ENCODE results near the gene CFAP54.
"Not testable (repeated sequence)": the region's sequence is repeated elsewhere in the genome, so short reads cannot be mapped to it uniquely, and the experiment has no call there.

CFAP54 gene

GRCh38 chr12:96623656-96624217, 134.4 kb downstream of the CFAP54 start:
- DNase-seq: no peak

DNA sequence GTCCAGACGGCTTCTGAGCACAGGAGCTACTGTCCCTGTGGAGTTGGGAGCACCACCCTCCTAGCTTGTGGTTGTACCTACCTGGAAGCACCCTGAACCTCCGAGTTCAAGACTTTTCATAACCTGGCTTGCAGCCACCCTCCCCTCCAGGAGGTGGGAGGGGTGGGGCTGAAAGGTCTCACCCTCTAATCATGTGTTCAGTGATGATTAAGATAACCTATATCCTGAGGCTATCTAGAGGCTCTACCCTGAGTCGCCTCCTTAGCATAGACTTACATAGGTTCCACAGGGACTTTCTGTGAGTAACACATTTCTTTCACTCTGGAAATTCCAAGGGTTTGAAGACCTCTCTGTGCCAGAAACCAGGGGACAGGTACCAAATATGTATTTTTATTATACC, 146.5 kb downstream of the CFAP54 start:
- DNase-seq: no peak

DNA sequence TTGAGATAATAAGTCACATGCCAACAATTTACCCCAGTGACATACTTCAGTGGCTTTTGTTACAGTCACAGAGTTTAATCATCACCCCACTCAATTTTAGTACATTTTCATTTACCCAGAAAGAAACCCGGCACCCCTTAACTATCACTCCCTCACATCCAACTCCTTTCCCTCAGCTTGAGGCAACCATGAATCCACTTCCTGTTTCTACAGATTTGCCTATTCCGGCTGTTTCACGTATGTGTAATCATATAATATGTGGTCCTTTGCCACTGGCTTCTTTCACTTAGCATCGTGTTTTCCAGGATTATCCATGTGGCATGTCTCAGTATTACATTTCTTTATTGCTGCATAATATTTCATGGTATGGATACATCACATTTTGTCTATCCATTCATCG, 147.5 kb downstream of the CFAP54 start:
- no peak for DNase-seq

- no peak for DNase-seq
Observed at GRCh38 chr12:96648923-96649322, 159.5 kb downstream of the CFAP54 start.

- DNase-seq: no peak
Observed at GRCh38 chr12:96652870-96653269, 163.5 kb downstream of the CFAP54 start.

- DNase-seq: no peak
Observed at GRCh38 chr12:96658075-96658474, 168.7 kb downstream of the CFAP54 start.

DNA sequence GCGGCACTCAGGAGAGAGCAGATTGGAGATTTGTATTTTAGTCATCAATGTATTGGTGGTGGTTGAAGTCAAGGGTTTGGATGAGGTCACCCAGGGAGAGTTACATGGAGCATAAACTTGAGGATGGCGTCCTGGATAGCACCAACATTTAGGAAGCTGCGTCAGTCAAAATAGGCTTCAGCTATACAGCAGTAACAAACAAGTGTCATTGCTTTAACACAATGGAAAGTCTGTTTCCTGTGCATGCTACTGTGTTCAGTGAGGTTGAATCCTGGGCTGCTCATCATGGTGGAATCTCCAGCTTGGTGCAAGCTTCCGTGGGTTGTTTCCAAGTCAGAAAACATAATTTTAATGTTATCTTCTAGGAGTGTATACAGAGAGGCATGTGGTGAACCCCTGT, 180.4 kb downstream of the CFAP54 start:
- DNase-seq: no peak

- no peak for DNase-seq
Observed at GRCh38 chr12:96670334-96670899, 181.0 kb downstream of the CFAP54 start.

- not testable (repeated sequence) for DNase-seq
Observed at GRCh38 chr12:96675519-96675918, 186.1 kb downstream of the CFAP54 start.

- DNase-seq: no peak
Observed at GRCh38 chr12:96677363-96677762, 188.0 kb downstream of the CFAP54 start.

- DNase-seq: no peak
Observed at GRCh38 chr12:96687719-96688118, 198.3 kb downstream of the CFAP54 start.

DNA sequence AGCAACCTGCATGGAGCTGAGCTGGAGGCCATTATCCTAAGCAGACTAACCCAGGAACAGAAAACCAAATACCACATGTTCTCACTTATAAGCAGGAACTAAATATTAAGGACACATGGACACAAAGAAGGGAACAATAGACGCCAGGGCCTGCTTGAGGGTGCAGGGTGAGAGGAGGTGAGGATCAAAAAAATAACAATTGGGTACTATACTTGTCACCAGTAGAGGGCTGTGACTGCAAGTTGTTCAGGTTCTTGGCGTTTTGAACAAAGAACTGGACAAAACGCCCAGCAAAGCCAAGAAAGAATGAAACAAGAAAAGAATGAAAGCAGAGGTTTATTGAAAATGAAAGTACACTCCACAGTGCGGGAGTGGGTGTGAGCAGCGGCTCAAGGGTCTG, 209.1 kb downstream of the CFAP54 start:
- DNase-seq: no peak

GRCh38 chr12:96698965-96699364, 209.6 kb downstream of the CFAP54 start:
- DNase-seq: no peak

DNA sequence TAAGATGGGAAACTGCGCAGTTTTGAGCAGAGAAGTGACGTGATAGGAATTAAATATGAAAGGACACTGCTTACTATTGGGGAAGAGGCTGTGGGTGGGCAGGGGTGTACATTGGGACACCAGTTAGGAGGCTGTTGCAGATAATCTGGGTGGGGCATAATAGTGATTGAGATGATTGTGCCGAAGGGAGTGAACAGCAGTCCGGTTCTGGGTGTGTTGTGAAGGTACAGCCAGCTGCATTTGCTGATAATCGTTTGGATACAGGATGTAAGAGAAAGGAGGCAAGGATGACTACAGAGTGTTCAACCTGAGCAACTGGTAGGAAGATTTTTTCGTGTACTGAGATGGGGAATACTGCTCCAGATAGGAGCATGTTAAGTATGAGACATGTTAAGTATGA, 212.5 kb downstream of the CFAP54 start:
- DNase-seq: no peak

- DNase-seq: no peak
Observed at GRCh38 chr12:96710127-96710745, 220.9 kb downstream of the CFAP54 start.

DNA sequence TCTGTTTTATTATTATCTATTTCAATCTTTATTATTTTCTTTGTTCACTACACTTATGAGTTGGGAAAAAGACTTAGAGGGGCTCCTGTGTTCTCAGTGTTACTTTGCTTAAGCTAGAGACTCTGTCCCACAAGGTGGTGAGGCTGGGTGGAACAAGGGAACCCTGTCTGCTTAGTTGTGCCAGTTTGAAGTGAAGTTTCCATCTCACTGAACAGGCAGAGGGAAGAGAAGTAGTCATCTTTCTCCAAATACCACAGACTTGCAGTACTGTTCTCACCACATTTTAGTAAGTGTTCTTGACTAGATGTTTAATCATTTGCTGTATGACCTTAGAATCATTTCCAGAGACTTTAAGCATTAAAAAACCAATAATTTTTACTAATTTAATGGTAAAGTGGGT, 222.0 kb downstream of the CFAP54 start:
- no peak for DNase-seq

GRCh38 chr12:96714199-96714598, 224.8 kb downstream of the CFAP54 start:
- DNase-seq: no peak

DNA sequence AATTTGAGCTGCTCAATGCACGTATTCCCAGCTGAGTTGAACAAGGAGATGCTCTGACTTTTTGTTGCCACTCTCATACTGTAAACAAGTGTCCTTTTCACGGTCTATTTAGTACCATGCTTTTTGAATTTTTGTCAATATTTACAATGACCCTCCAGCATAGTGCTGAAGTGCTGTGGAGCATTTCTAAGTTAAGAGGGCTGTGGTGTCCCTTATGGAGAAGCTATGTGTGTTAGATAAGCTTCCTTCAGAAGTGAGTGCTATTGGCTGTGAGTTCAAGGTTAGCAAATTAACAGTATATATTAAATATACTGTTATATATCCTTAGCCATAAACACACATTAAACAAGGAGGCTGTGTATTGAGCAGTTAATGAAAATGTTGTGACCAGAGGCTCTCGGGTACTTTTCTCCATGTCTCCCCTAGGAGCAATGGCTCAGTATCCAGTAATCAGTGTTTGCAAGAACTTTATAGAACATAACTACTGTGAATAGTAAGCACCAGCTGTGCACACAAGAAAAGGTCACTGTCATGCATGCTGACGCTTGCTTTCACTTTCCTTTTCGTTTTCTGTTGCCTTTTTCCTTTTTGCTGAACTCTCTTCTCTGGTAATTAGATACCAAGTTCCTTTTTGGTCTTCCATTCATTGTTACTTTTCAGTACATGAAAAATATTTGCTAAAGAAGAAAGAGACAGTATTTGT, 230.4 kb downstream of the CFAP54 start:
- DNase-seq: no peak

DNA sequence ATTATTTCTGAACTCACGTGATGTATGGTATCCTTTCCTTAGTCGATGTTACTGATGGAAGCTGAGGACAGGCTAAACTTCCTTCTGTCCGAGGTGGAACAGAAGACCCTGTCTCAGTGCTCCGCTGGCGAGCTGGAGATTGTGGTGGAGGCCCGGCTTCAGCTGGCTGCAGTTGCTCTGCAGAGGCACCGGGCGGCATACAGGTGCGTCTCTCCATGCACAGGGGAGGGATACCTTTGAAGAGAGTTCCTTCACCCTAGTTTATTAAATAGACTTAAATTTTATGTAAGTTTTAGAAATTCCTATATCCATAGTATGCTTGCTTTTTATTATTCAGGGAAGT, 231.0 kb downstream of the CFAP54 start:
- DNase-seq: no peak

DNA sequence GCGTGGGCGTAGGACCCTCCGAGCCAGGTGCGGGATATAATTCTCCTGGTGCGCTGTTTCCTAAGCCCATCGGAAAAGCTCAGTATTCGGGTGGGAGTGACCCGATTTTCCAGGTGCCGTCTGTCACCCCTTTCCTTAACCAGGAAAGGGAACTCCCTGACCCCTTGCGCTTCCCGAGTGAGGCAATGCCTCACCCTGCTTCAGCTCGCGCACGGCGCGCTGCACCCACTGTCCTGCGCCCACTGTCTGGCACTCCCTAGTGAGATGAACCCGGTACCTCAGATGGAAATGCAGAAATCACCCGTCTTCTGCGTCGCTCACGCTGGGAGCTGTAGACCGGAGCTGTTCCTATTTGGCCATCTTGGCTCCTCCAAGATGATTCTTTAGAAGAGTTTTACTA, 240.1 kb downstream of the CFAP54 start:
- not testable (repeated sequence) for DNase-seq

DNA sequence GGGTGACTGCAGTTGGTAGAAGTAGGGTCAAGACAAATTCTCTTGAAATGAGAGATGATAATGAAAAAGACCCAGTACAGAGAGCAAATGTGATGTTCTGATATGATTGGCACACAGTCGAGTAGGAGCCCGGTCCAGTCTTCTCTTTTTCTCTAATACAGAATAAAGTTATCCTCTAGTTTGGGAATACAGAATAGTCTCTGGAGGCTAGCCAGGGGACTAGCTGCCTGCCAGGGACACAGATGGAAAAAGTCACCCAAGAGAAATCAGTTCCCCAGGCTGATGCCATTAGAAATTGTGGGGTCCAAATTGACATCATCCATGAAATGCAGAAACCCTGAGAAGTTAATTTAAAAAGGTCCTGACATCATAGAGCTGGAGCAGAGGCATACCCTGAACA, 240.5 kb downstream of the CFAP54 start:
- no peak for DNase-seq

DNA sequence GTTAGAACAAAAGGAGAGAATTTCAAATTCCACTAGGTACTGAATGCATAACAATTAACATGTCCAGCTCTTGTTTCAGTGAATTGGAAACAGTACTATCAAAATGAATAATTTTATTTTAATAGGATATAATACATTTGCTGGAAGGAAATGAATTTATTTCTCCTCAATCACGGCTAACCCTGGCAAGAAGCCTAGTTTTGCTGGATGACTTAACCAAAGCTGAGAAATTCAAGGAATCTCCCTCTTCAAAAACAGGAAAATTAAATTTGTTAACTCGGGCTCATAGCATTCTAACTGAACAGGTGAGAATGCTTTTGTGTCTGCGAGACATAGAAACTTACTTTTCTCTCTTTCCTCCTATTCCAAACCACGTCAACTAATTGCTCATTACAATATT, 254.2 kb downstream of the CFAP54 start:
- DNase-seq: no peak

DNA sequence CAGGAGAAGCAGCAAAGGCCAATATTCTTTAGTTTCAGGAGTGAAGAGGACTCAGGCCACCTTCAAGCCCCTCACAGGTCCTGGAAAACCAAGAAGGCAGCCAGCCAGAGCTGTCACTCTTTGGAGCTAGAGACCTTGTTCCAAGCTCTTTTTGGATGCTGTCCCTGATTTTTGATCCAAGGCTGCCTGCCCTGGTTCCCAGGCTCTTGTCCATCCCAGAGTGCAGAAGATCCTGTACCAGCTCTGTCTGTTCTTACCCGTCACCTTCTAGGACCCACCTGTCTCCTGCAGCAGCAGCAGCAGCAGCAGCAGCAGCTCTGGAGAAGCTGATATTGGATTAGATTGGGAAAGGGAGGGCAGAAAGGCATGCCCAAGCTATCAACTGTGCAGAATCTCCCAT, 260.6 kb downstream of the CFAP54 start:
- DNase-seq: no peak

DNA sequence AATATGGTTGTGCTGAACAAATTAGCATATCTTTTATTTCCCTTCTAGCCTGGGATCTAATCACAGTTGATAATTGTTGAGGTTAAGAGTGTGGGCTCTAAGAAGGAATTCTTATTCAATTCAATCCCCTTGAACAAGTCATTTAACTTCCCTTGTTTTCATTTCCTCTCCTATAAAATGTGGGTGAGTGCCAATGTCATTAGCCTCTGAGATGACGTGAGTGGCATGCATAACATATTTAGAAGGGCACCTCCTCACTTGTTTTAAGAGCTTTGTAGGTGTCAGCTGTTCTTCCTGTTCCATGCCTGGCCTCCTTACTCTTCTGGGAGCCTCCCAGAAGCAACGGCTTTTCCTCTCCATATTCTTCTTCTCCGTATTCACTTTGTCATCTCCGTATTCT, 262.2 kb downstream of the CFAP54 start:
- DNase-seq: no peak

All from stimulated activated CD4-positive, alpha-beta T cell treated with anti-CD3 and anti-CD28 coated beads, Interleukin-4, amount 100 ng/mL, for 24 hours (primary cell).